B cell (primary cell): ENCODE measurements around the gene NOTCH1.

Experiments
- EZH2 ChIP-seq: IDR thresholded peaks from 2 replicates; pipeline ENCODE4 v1.6.1; 2012; ENCODE audit warnings: borderline replicate concordance, low read depth, mild to moderate bottlenecking, moderate library complexity, low read length; ENCODE audit not compliant: insufficient read depth, poor library complexity, severe bottlenecking
- TF ChIP-seq, protein P1 (sequence below): fragments of 200-600 bp; IDR thresholded peaks from one replicate; pipeline ENCODE4 v1.8.0; 2022; ENCODE audit warnings: antibody characterized with exemption, mild to moderate bottlenecking

DNA sequence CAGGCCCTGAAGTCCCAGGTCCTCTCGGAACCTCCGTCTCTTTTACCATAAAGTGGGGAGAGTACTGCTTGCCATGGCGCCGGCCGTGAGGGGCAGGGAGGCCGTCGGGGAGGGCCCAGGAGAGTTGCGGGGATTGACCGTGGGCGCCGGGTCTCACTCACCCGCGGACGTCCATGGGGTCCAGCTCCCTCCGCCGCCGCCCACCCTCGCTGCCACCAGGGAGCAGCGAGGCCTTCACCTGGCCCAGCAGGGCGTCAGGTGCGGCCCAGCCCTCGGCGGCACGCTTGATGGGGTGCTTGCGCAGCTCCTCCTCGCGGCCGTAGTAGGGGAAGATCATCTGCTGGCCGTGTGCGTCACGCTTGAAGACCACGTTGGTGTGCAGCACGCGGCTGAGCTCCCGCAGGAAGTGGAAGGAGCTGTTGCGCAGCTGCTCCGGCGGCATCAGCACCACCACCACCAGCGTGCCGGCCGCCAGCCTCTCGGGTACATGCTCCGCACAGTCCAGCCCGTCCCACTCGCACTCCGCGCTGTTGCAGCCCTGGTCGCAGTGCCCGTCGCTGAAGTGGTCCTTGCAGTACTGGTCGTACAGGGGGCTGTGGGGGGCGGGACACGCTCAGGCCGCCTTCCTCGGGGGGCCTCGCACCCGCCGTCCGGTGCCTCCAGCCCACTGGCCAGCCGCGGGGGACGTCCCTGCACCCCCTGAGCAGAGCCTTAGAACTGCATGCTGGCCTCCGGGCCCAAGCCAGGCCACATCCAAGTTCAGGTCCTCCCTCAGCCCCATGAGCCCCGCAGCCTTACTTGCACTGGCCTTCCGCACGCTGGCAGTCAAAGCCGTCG lies 41.1 kb downstream of the NOTCH1 start:
- TF ChIP-seq, protein P1, sequence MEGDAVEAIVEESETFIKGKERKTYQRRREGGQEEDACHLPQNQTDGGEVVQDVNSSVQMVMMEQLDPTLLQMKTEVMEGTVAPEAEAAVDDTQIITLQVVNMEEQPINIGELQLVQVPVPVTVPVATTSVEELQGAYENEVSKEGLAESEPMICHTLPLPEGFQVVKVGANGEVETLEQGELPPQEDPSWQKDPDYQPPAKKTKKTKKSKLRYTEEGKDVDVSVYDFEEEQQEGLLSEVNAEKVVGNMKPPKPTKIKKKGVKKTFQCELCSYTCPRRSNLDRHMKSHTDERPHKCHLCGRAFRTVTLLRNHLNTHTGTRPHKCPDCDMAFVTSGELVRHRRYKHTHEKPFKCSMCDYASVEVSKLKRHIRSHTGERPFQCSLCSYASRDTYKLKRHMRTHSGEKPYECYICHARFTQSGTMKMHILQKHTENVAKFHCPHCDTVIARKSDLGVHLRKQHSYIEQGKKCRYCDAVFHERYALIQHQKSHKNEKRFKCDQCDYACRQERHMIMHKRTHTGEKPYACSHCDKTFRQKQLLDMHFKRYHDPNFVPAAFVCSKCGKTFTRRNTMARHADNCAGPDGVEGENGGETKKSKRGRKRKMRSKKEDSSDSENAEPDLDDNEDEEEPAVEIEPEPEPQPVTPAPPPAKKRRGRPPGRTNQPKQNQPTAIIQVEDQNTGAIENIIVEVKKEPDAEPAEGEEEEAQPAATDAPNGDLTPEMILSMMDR = no peak
- no peak for TF ChIP-seq EZH2
